Omental fat pad (tissue), 4 donors: ENCODE results near the gene IQCN. TPM values are rescaled to one million over a fixed set of nuclear protein-coding genes. Genes with fewer than 3 reads are reported as not detected.
A peak's percentile ranks its signal among the peaks of the same experiment; 100 is the strongest.

Source experiments
- ATAC-seq: fragments of 150-250 bp; one replicate; pipeline ENCODE4 v1.9.1; 2016; ENCODE audit warnings: mild to moderate bottlenecking, moderate library complexity; ENCODE audit not compliant: low FRiP score
- DNase-seq: peaks from one replicate; pipeline ENCODE4 v3.0.0-alpha.2; 2019; ENCODE audit warnings: low spot score
- total RNA-seq, 4 donors: library from RNA; depleted of rRNA; stranded (reverse); fragments of >200 nt; gene quantifications; one replicate each; pipeline ENCODE4 v1.1.0, GENCODE V29; 2016
- TF ChIP-seq, protein P1 (sequence below), 3 donors: fragments of 450-650 bp; IDR thresholded peaks; one replicate each; pipeline ENCODE4 v1.5.1; 2016 to 2017; ENCODE audit warnings: antibody characterized with exemption in 3 of 3, mild to moderate bottlenecking in 3 of 3, moderate library complexity in 2 of 3

Gene IQCN, protein sequence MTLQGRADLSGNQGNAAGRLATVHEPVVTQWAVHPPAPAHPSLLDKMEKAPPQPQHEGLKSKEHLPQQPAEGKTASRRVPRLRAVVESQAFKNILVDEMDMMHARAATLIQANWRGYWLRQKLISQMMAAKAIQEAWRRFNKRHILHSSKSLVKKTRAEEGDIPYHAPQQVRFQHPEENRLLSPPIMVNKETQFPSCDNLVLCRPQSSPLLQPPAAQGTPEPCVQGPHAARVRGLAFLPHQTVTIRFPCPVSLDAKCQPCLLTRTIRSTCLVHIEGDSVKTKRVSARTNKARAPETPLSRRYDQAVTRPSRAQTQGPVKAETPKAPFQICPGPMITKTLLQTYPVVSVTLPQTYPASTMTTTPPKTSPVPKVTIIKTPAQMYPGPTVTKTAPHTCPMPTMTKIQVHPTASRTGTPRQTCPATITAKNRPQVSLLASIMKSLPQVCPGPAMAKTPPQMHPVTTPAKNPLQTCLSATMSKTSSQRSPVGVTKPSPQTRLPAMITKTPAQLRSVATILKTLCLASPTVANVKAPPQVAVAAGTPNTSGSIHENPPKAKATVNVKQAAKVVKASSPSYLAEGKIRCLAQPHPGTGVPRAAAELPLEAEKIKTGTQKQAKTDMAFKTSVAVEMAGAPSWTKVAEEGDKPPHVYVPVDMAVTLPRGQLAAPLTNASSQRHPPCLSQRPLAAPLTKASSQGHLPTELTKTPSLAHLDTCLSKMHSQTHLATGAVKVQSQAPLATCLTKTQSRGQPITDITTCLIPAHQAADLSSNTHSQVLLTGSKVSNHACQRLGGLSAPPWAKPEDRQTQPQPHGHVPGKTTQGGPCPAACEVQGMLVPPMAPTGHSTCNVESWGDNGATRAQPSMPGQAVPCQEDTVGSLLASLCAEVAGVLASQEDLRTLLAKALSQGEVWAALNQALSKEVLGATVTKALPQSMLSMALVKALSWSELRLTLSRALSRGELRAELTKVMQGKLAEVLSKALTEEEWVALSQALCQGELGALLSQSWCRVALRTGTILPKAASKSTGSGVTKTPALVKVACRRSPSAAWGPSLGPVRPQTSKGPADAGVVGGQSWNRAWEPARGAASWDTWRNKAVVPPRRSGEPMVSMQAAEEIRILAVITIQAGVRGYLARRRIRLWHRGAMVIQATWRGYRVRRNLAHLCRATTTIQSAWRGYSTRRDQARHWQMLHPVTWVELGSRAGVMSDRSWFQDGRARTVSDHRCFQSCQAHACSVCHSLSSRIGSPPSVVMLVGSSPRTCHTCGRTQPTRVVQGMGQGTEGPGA (N-terminal part only)
- total RNA-seq, result 10 to 100 TPM in 2 of 4 donors, 1 to 10 TPM in 2; 1.7 to 15.9 (median 7.4) TPM

DNA sequence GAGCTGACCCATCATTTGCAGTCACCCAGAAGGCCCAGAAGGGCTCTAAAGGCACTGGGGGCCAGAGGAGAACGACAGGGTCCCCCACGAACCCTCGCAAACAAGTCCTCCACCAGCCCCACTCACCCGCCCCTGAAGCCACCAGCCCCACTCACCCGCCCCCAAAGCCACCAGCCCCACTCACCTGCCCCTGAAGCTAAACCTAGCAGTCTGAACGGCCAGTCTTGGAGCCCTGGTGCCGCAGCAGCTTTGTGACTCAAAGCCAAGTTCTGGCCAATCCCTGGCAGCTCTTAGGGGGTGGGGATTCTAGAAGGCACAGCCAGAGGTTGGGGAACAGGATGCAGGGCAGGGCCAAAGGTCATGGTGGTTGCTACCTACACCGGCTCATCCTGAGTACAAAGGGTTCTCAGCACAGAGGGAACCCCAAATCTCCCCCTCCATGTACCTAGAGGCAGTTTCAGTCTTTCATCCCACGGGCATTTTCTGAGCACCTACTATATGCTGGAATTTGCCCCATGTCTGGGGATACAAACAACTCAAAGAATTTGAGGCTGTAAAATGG is at the start of gene IQCN:
IQCN (minus strand) TSS at position 234 of the 562 bp plus-strand sequence. CDS start 4,974 bp downstream, outside the sequence.
- TF ChIP-seq, protein P1, sequence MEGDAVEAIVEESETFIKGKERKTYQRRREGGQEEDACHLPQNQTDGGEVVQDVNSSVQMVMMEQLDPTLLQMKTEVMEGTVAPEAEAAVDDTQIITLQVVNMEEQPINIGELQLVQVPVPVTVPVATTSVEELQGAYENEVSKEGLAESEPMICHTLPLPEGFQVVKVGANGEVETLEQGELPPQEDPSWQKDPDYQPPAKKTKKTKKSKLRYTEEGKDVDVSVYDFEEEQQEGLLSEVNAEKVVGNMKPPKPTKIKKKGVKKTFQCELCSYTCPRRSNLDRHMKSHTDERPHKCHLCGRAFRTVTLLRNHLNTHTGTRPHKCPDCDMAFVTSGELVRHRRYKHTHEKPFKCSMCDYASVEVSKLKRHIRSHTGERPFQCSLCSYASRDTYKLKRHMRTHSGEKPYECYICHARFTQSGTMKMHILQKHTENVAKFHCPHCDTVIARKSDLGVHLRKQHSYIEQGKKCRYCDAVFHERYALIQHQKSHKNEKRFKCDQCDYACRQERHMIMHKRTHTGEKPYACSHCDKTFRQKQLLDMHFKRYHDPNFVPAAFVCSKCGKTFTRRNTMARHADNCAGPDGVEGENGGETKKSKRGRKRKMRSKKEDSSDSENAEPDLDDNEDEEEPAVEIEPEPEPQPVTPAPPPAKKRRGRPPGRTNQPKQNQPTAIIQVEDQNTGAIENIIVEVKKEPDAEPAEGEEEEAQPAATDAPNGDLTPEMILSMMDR (IDR thresholded peaks at IDR 0.05), result no peak
- DNase-seq (no peak), ATAC-seq (peak; percentile 11)

DNA sequence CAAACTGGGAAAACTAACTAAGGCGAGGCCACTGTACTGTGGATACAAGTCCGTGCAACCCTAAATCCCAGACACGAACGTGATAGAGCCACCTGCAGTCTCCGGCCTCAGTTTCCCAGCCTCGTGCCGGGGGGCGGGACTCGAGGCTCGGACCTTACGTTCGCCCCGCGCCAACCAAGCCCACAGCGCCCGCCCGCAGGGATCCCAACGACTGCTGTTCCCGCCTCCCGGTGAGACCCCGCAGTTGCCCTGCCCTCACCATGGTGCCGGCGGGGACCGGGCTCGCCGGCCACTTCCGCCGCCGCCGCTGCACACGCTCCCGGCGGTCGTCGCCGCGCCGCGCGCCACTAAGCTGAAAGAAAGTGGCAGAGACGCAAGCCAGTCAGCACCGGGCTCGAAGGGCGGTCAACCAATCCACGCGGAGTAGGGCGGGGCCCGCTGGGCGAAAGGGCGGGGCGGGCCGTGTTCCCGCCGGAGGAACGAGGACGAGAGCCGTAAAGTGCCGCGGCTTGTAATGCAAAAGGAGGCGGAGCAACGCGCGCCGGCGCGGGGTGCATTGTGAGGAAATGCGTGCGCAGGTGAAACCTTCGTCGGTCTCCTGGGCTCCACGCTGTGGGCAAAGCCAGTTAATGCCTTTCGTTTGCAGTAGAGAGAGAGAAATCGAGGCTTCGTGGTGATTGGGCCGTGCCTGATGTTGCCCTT is 48.7 kb upstream of the IQCN start, which contains the start of gene LSM4:
LSM4 (minus strand) TSS at position 318 of the 702 bp plus-strand sequence; CDS start at position 262, 56 bp downstream.
- TF ChIP-seq, protein P1 (IDR thresholded peaks at IDR 0.05), result no peak
- peak; percentile 96 for DNase-seq
- ATAC-seq, result peak; percentile 98

DNA sequence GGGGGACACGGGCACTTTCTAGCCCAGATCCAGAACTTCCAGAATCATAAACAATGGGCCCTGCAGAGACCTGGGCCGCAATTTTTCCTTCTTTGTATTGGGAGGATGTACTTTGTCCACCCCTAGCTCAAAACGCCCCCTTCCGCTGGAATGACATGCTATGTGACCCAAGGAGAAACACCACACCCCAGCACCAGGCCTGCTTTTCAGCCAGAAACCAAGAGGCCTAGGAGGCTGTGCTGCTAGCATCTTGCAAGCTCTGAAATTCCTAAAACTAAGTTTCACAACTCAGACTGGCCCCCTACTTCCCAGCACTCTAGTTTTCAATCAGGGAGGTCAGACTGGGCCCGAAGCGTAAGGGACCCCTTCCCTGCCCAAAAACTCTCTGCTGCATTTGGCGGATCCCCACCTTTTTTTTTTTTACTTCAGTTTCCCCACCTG is 48.1 kb upstream of the IQCN start:
- DNase-seq (no peak), ATAC-seq (no peak)
- TF ChIP-seq, protein P1 (IDR thresholded peaks at IDR 0.05), result no peak

DNA sequence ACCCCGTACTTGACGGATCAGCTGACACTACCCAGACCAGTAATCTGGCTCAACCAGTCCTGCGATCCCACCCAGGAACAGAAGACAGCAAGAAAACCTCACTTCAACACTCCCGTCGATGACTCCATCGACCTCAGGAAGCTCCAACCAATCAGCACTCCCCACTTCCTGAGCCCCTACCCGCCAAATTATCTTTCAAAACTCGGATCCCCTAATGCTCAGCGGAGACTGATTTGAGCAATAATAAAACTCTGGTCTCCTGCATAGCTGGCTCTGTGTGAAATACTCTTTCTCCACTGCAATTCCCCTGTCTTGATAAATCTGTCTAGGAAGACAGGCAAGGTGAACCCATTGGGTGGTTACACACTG is 47.5 kb upstream of the IQCN start:
- no peak for DNase-seq
- TF ChIP-seq, protein P1 (IDR thresholded peaks at IDR 0.05), result no peak

DNA sequence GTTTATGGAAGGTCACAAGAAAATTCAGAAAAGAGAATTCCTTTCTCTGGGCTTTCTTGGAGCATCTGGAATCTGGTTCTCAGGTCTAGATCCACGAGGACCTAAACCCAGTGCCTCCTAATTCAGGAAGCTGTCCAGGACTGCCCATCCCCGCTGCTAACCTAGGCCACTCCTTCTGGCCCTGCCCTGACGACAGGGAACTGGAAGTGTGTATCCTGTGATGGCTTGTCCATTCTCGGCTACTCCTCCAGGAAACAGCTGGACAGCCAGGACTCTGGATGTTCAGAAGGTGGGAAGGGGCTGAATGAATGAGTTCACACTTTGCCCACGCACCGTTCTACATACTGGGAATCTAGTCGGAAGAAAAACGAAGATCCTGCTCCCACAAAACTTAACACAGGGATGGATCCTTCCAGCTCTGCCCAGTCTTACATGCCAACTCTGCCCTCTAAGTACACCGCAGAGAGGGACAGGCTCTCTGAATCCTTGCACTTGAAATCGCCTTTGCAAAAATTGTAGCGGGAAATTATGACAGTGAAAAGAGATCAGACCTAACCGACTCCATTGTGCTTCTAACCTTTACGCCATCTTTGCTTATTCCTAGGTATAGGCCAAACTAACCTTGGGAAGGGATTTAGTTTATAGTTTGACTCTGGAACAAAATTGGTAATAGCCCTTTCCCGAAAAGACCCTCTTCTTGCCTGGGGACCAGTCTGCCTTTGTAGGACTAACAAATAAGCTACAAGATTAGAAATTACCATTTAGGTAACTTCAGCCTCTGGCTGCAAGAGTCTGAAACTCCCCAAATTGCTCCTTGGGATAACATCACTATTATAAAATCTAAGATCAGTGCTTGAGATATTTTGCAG is 46.8 kb upstream of the IQCN start:
- ATAC-seq, result no peak
- TF ChIP-seq, protein P1 (IDR thresholded peaks at IDR 0.05), result no peak
- no peak for DNase-seq

More for the DNA sequence above, 47.5 kb upstream of the IQCN start:
- ATAC-seq, result no peak
